Brain microvascular endothelial cell (primary cell): ENCODE data around the gene PHF3.

ENCODE experiments used
- DNase-seq: peaks from one replicate; pipeline ENCODE4 v3.0.0-alpha.2; 2020
- H3K27ac ChIP-seq: fragments of 250-450 bp; sonication (Bioruptor Pico); 2 replicates; pipeline ENCODE4 v1.5.1; 2020; ENCODE audit warnings: mild to moderate bottlenecking, moderate library complexity
- H3K27me3 ChIP-seq: fragments of 250-450 bp; sonication (Bioruptor Pico); replicated peaks from 2 replicates; pipeline ENCODE4 v1.5.1; 2020; ENCODE audit warnings: mild to moderate bottlenecking
- H3K36me3 ChIP-seq: fragments of 250-450 bp; sonication (Bioruptor Pico); replicated peaks from 2 replicates; pipeline ENCODE4 v1.5.1; 2020; ENCODE audit warnings: mild to moderate bottlenecking
- H3K4me3 ChIP-seq: 2 replicates; pipeline ENCODE4 v1.5.1; 2011; ENCODE audit warnings: low read depth, mild to moderate bottlenecking, control low read depth, low read length, moderate library complexity
- in situ Hi-C: cut with HindIII; loops from 2 replicates; pipeline ENCODE4 v1.10.0; 2017; ENCODE audit warnings: low sequenced_read_pairs, low pct_ligation_motif_present
- TF ChIP-seq, protein P1 (sequence below): IDR thresholded peaks from 2 replicates; pipeline ENCODE4 v1.5.1; 2011; ENCODE audit warnings: low read depth, mild to moderate bottlenecking, moderate library complexity, low read length, control low read depth, inconsistent platforms; ENCODE audit errors: missing control alignments

The PHF3 gene

DNA sequence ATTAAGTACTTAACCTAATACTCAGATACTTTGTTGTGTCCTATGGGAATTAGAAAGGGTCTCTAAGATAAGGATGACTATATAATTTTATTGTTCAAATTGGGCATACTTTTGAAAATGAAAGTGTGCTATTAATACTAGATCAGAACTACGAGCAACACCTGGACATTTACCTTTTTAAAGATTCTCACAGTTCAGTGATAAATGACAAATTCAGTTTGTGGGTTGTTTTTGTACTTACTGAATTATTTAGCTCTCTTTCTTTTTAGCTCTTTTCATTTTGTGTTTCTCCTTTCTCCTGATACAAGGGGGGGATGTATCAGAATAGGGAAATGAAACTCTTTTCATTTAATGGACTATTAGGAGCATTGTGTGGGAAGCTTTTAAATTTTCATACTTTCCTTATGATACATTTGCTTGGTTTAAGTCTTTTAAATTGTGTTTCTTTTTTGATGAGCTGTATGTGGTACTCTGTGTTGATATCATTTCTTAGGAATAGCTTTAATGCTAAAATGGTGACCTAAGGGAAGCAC lies 47.5 kb downstream of the PHF3 start:
- TF ChIP-seq, protein P1, sequence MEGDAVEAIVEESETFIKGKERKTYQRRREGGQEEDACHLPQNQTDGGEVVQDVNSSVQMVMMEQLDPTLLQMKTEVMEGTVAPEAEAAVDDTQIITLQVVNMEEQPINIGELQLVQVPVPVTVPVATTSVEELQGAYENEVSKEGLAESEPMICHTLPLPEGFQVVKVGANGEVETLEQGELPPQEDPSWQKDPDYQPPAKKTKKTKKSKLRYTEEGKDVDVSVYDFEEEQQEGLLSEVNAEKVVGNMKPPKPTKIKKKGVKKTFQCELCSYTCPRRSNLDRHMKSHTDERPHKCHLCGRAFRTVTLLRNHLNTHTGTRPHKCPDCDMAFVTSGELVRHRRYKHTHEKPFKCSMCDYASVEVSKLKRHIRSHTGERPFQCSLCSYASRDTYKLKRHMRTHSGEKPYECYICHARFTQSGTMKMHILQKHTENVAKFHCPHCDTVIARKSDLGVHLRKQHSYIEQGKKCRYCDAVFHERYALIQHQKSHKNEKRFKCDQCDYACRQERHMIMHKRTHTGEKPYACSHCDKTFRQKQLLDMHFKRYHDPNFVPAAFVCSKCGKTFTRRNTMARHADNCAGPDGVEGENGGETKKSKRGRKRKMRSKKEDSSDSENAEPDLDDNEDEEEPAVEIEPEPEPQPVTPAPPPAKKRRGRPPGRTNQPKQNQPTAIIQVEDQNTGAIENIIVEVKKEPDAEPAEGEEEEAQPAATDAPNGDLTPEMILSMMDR = no peak
- in situ Hi-C loops = no loop called here
- H3K27me3 ChIP-seq = no peaks in the 10 kb centered on the region
- no peak overlapping the region for H3K4me3 ChIP-seq
- H3K27ac ChIP-seq = no peak overlapping the region
- no peak for DNase-seq
- H3K36me3 ChIP-seq = no peaks in the 10 kb centered on the region

DNA sequence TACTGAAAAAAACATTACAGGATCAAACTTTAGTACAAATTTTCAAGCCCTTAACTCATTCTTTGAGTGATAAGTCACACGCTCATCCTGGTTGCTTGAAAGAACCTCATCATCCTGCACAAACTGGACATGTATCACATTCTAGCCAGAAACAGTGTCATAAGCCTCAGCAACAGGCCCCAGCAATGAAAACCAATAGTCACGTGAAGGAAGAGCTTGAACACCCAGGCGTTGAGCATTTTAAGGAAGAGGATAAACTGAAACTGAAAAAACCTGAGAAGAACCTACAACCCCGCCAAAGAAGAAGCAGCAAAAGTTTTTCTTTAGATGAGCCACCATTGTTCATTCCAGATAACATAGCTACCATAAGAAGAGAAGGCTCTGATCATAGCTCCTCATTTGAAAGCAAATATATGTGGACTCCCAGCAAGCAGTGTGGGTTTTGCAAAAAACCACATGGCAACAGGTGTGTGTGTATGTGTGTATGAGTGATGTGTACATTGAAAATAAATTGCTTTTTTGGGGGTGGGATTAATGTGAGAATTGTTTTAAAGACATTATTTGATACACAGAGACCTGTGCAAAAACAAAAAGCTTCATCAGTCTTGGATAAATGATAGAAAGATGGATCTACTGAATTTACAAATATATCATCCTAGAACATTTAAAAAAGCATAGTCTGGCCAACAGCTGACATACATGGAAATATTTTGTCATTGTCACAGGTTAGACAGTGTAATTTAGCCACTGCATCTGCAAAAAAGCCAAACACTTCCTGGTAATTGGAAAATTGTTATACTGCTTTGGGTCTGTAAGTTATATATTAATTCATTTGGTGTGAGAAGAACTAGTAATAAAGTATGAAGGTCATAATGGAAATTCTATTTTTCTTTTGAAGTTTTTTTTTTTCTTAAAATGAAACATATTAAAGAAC lies 50.1 kb downstream of the PHF3 start:
- H3K27me3 ChIP-seq = no peaks in the 10 kb centered on the region
- TF ChIP-seq, protein P1 = no peak
- no peak for DNase-seq
- H3K36me3 ChIP-seq = no peaks in the 10 kb centered on the region
- in situ Hi-C loops = no loop called here
- H3K4me3 ChIP-seq = no peak overlapping the region
- H3K27ac ChIP-seq = no peak overlapping the region

DNA sequence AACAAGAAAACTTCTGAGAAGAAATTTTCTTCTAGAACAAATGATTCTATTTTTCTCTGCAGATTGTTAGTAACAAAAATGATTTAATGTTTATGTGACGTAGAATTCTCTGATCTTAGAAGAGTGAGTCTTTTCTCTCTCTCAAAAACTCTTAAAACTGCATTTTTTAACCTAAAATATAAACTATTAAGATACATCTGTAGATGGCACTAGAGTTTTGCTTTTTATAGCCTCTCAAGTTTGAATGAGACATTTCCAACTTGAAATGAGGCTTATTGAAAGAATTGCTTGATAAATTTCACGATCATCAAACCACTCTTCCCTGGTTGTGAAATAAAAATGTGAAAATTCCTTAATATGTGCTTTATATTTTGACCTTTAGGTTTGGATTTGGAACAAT lies 53.8 kb downstream of the PHF3 start:
- DNase-seq = no peak
- Histone ChIP-seq H3K27ac (no peak overlapping the region), H3K27me3 (no peaks in the 10 kb centered on the region), H3K36me3 (no peaks in the 10 kb centered on the region), H3K4me3 (no peak overlapping the region)
- in situ Hi-C loops = no loop called here
- TF ChIP-seq, protein P1 = no peak

DNA sequence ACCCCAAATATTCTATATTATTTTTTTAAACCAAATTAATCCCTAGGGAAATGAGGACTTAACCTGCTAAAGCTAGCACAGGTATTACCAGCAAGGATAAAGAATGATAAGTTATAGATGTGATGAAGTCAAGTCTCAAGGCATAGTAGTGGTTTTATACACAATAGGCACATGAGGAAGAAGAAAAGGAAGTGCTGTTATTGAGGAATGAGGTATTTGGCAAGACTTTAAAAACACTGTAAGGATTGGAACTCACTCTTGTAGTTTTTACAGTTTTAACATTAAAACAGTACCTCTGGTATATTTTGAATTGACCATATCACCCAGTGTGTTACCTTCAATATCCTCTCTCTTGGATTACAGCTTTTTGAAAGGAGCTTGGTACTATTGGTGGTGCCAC lies 54.6 kb downstream of the PHF3 start:
- Histone ChIP-seq H3K27me3 (no peaks in the 10 kb centered on the region), H3K27ac (no peak overlapping the region), H3K36me3 (peaks cover 2% of the 10 kb centered on the region), H3K4me3 (no peak overlapping the region)
- no peak for DNase-seq
- in situ Hi-C loops = no loop called here
- TF ChIP-seq, protein P1 = no peak

DNA sequence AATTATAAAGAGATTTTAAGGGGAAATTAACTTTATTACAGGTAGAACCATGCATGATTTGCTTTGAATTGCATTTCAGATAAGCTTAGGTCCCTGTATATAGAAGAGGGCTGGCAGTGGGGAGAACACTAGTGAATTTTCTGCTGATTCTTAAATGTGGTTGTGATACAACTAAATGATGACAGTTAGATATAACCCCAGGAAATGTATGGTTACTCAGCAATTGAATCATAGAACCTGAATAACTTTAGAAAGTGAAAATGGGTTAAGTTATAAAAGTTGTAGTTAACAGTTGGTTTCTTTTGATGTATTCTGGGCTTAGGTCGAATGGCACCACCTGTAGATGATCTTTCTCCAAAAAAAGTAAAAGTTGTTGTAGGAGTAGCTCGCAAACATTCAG lies 70.1 kb downstream of the PHF3 start:
- H3K36me3 ChIP-seq = peaks cover 17% of the 10 kb centered on the region
- TF ChIP-seq, protein P1 = no peak
- DNase-seq = no peak
- no peak overlapping the region for H3K4me3 ChIP-seq
- in situ Hi-C loops = no loop called here
- no peak overlapping the region for H3K27ac ChIP-seq
- H3K27me3 ChIP-seq = no peaks in the 10 kb centered on the region

DNA sequence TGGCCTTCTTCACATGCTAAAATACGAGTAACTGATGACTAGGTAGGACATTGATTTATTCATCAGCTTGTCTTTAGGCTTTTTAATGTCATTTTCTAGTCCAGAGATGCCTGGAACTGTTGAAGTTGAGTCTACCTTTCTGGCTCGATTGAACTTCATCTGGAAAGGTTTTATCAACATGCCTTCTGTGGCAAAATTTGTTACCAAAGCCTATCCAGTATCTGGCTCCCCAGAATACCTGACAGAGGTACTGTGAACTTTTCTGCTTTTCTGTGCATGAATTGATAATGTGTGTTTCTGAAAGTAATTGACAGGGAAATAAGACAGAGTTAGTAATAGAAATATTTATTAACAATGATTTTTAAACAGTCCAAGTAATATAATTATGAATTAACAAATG lies 71.0 kb downstream of the PHF3 start:
- no peak overlapping the region for H3K4me3 ChIP-seq
- no peak for DNase-seq
- in situ Hi-C loops = no loop called here
- TF ChIP-seq, protein P1 = no peak
- no peak overlapping the region for H3K27ac ChIP-seq
- H3K36me3 ChIP-seq = peaks cover 17% of the 10 kb centered on the region
- no peaks in the 10 kb centered on the region for H3K27me3 ChIP-seq
